ENCODE measurements around the gene TAS1R3.

DNA sequence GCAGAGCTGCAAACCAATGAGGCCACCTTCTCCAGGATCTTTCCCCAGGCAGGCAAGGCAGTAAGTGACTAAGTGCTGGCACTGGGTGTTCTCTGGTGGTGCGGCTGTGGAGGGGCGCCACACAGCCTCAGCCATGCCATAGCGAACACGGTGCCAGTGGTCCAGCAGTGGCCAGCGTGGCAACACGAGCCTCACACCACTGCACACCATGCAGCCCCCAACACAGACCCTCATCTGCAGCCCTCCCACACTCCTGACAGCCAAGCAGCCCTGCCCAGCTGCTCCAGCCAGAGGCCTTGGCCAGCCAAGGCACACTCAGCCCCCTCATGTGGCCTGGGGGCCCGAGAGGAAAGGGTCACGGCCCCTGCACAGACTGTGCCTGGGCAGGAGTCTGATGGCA, 9.6 kb upstream of the TAS1R3 start:
- TF ChIP-seq GATA2 (IDR thresholded peaks at IDR 0.05; ENCODE audit: low read depth, low read length) = no peak
- no peak for TF ChIP-seq GATA3 (IDR thresholded peaks at IDR 0.05; ENCODE audit: low read depth, low read length)
